Keratinocyte (primary cell): ENCODE data around the gene CMTM2.

Experiments
- EZH2 ChIP-seq: IDR thresholded peaks from one replicate; pipeline ENCODE4 v1.6.1; 2012; ENCODE audit warnings: inconsistent platforms, mild to moderate bottlenecking, low read length, moderate library complexity
- TF ChIP-seq, protein P1 (sequence below), 3 experiments: IDR thresholded peaks in 1 of 3; conservative IDR thresholded peaks in 1 of 3; optimal IDR thresholded peaks in 1 of 3; 2 replicates in 2 of 3; 3 replicates in 1 of 3; pipeline versions ENCODE3 to v1.5.1; 2011; ENCODE audit warnings: low read length in 3 of 3, mild to moderate bottlenecking in 3 of 3, moderate library complexity in 2 of 3, control low read depth in 1 of 3, inconsistent platforms in 1 of 3; ENCODE audit not compliant: insufficient read depth in 2 of 3; ENCODE audit errors: extremely low read depth in 1 of 3

DNA sequence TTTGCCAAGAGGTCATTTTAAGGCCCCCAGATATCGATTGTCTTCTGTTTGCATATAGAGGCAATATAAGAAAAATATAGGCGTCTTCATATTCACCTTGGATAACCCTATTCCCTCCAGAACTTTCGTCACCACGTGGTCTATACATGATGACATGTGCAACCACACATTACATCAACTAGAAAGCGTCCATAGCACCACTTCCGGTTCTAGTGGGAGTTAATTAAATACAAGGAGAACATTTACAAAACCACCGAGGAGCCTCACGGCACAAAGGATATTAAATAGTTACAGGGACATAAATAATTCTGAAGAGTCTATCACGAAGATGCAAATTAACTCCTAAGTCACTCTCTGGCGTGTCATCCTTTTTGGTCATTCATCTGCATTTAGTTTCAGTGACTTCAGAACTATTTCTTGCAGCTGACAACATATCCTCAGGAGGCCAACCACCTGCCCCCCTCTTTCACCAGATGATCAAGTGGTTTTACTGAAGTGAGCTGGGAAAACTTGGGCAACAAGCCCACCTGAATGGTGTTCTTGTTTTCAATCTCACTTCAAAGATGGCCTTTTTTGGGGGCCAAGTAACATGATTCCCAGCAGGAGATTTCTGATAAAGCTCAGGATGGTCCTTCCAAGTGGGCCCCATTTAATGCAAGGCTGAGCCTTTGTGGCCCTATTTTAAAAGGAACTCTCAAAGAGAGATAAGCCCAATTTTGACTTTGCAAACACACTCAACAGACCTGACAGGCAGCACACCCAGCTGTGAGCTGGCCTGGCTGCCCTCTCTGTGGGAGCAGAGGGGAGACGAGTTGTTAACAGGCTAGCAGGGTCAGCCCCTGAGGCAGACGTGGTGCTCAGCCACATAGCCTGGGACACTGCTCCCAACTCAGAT is 40.5 kb downstream of the CMTM2 start:
- TF ChIP-seq, protein P1, sequence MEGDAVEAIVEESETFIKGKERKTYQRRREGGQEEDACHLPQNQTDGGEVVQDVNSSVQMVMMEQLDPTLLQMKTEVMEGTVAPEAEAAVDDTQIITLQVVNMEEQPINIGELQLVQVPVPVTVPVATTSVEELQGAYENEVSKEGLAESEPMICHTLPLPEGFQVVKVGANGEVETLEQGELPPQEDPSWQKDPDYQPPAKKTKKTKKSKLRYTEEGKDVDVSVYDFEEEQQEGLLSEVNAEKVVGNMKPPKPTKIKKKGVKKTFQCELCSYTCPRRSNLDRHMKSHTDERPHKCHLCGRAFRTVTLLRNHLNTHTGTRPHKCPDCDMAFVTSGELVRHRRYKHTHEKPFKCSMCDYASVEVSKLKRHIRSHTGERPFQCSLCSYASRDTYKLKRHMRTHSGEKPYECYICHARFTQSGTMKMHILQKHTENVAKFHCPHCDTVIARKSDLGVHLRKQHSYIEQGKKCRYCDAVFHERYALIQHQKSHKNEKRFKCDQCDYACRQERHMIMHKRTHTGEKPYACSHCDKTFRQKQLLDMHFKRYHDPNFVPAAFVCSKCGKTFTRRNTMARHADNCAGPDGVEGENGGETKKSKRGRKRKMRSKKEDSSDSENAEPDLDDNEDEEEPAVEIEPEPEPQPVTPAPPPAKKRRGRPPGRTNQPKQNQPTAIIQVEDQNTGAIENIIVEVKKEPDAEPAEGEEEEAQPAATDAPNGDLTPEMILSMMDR (optimal IDR thresholded peaks at IDR 0.05 in 1 of 3, IDR thresholded peaks at IDR 0.05 in 1 of 3, conservative IDR thresholded peaks at IDR 0.05 in 1 of 3; ENCODE audit: extremely low read depth in 1 of 3, insufficient read depth in 2 of 3, low read length in 3 of 3), result no peak
- no peak for TF ChIP-seq EZH2
